SKM-1 (cell line): ENCODE results near the gene CYYR1.

ENCODE experiments used
- DNase-seq: peaks from one replicate; lab custom pipeline; 2025; ENCODE audit not compliant: unreplicated experiment; lab: John Stamatoyannopoulos, UW

The CYYR1 gene

DNA sequence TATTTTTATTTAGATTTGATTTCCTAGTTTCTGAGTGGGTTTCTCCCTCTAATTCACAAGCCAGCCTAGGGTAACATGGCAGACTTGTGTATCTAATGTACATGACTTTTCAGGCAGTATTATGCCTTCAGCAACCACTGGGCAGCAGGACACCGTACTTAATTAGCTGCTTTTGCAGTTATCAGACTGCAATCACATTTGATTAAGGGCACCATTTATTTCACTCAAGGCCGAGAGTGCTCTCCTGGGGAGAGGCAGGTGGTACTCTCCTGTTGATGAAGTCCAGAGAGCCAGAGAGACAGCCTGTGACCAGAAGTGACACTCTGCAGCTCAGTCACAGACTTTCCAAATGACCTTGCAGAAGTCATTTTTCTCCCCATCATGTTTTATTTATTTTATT lies 18.7 kb downstream of the CYYR1 start:
- DNase-seq, result no peak

DNA sequence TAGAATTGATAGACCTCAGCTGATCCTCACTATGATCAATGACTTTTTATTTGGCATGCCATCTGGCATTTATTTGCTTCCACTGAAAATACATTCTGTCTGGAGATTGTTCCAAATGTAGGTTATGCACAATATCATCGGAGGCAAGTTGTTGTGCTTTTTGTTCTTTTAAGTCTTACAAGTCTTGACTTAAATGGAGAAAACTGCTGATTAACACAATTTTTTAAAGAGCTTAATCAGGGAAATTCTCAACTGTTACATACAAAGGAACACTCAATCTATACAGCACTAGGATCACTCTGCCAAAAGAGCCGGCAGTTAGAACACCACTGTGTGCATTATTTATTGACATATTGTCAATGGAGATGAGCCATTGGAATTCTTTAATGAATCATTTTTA lies 19.2 kb downstream of the CYYR1 start:
- DNase-seq, result no peak

DNA sequence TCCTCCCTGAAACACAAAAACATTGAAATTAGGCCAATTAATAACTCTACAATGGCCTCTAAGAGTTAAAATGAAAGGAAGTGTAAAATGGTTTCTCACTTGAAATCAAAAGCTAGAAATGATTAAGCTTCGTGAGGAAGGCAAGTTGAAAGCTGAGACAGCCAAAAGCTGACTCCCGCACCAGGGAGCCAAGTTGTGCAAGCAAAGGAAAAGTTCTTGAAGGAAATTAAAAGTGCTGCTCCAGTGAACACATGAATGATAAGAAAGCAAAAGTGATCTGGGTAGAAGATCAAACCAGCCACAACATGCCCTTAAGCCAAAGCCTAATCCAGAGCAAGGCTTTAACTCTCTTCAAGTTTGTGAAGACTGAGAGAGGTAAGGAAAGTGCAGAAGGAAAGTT lies 22.8 kb downstream of the CYYR1 start:
- no peak for DNase-seq

DNA sequence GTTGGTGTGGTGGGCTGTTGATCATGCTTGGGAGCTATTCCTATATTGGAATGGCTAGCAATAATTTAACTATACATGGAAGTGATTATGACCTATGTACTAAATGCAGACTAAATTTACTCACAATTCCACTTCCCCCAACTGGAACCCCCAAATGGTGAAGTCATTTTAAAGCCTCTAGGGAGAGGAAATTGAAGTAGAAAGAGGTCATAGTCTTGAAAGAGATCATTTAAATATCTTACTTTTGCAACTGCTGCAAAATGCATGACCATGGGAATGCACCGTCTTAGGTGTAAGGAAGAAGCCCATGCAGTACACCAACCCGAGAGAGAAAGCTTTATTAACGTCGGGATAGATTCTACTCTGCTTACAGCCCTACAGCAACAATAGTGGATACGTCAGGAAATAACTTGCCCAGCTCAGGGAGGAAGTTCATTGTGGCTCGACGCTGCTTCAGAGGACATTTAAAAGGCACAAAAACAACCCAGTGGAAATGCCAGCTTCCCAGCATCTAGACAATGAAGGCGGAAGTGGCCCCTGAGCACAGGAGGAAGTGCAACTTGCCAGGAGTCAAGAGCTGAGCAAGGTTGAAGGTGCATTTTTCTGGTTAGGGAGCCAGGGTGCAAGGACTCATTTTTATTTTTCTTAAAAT lies 26.5 kb downstream of the CYYR1 start:
- no peak for DNase-seq

DNA sequence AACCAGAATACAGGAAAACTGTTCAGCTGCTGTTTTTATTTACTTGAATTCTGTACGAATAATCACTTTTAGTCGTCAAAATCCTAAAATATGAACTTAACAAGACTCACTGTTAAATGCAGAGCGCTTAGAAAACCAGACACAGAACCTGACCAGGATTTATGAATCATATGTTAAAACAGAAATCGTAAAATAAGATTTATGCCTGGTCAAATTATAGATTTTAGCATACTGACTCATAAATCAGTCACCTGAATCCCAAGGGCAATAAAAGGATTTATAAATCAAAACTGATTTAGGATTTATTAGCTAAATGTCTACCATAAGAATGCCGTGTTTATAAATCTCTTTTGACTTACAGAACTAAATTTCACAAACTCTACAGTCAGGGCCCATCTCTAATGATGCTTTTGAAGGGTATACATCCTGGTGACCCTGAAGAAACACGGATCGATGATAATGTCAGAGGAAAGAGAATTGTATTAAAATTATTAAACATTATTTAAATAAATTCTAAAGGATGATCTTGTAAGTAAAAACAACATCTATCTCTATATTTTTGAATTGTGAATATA lies 28.8 kb downstream of the CYYR1 start:
- DNase-seq, result no peak

DNA sequence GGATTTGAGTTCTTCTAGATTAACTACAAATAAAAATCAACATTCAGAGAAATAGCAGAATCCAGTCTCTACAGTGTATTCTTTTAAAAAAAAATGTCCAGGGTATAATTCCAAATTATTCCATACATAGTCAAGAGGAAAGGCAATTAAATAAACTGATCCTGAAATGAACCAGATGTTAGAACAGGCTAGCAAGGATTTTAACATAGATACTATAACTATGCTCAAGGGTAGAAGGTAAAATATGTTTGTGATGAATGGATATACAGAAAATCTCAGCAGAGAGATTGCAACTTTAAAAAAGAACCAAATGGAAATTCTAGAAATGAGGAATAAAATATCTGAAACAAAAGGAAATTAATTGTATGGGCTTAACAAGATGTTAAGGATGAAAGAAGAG lies 32.4 kb downstream of the CYYR1 start:
- DNase-seq, result no peak

DNA sequence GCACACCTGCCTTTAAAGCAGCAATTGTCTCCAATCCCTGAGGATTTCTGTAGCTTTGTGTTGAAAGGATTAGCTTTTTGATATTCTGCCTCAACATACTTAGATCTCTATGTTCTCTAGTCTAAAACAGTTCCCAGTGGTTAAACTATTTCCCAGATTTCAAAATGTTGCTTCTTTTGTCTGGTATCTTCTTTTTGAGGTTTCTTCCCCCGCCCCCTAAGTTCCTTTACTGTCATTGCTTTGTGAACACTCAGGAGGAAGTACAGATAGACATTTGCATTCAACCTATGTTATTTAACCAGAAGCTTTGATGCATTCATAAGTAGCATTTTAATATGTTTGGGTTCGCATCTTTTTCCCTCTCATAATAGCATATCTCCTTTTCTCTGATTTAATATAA lies 33.5 kb downstream of the CYYR1 start:
- no peak for DNase-seq

DNA sequence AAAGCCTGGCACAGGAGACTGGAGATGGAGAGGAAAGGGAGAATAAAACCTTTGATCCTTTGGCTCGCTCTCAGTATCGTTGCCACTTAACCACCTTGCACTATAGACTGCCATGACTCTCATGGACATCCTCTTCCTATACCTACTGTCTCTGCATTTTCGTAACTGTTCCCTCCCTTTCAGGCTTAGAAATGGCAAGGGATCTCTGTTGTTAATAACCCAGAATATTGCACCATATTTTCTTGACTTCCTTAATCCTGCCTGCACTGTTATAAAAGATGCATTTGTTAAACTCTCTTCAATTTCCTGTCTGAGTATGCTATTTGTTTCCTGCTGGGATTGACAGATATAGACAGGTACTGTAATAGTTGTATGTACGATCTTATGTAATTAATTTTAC lies 38.6 kb downstream of the CYYR1 start:
- no peak for DNase-seq

DNA sequence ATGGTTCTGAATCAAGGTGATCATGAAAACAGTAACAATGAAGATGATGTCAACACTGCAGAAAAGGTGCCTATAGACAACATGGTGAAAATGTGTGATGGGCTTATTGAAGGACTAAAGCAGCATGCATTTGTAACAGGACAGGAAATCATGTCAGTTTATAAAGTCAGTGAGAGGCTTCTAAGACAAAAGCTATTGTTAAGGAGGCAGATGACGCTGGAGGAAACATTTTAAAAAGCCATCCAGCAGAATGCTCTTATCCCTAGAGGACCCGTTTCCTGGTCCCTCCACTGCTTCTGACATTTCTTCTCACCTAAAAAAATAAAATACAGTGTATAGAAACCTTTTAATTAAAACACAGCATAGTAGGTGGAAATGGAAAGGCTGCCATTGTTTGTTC lies 40.9 kb downstream of the CYYR1 start:
- no peak for DNase-seq

DNA sequence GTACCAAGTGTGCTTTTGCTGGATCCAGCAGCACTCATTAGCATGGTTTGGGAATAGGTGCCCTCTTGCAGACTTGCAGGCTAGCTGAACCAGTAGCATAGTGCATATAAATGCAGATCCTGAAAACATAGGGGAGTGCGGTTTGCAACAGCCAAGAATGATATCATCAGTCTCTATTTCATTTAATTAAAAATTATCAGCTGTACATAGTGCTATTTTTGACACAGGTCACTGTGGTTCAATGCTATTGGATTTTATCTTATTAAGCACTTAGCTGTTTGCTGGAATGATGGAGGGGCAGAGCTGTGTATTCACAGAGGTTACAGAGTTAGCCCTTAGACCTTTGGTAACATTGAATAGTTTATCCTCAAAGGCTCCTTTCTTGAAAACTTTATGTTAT lies 43.6 kb downstream of the CYYR1 start:
- DNase-seq, result no peak

DNA sequence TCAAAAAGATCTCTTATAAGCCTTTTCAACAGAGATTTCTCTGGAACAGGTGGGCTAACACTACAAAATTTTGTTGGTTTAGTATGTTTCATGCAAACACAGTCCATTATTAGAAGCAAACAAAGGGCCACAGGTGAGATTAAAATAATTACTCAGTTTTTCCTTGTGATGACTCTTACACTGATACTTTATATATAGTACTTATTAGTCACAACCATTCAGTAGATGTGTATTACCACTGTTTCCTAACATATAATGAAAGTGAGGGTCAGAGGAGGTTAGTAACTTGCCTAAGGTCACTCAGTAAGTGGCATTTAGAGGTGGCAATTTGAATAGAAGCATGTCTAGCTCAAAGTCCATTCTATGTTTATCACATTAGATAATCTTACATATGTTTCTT lies 44.2 kb downstream of the CYYR1 start:
- no peak for DNase-seq

DNA sequence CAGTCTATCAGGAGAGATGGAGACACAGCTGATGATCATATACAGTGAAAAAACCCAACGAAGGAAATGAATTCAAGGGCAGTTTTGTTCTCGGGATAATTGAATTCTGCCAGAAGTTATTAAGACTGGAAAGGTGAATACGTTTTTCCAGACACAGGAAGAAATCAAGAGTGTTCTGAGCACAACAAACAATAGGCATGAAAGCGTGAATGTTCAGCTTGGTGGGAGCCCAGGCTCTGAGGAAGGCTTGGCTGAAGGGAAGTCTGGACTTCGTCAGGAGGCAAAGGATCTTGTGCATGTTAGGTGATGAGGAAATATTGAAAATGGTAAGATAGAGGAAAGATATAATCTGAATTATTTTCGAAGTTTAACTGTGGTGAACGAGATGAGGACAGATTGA lies 50.4 kb downstream of the CYYR1 start:
- no peak for DNase-seq

DNA sequence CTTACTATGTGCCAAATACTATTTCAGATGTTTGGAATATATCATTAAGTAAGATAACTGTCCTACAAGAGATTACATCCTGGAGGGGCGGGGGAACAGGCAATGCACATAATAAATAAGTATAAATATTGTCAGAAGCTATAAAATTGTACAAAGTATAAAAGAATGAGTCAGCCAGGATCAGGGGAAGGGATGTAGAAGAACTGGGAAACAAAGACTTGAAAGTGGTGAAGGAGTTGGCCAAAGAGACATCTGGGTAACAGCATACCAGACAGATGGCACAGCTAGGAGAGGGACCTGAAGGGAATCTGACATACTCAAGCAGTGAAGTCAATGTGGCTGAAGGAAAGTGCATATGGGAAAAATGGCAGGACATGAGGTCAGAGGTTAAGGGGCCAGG lies 53.9 kb downstream of the CYYR1 start:
- no peak for DNase-seq

DNA sequence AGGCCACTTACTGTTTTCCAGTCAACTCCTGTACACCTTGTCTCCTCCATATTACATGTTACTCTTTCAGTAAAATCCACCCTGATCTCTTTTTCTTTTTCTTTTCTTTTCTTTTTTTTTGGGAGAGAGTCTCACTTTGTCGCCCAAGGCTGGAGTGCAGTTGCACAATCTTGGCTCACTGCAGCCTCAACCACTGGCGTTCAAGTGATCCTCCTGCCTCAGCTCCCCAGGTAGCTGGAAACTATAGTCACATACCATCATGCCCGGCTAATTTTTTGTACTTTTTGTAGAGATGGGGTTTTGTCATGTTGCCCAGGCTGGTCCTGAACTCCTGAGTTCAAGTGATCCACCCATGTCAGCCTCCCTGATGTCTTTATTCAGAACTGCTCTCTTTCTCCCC lies 57.8 kb downstream of the CYYR1 start:
- DNase-seq, result no peak

DNA sequence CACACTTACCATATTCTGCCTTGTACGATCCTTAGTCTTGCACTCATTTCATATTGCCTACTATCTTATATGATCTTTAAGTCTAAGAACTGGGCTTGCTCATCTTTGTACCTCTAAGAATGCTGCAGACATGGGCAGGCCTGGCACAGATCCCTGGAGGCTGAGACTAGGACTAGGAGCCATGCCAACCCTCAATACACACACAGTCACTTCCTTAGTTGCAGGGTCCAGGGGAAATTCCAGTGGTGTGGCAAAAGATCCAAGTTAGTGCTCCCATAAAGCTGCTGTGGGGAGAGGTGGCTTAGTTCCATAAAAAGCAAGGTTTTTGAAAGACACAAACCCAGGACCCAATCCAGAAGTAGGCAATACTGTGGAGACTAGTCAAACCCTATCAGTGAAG lies 59.9 kb downstream of the CYYR1 start:
- no peak for DNase-seq

DNA sequence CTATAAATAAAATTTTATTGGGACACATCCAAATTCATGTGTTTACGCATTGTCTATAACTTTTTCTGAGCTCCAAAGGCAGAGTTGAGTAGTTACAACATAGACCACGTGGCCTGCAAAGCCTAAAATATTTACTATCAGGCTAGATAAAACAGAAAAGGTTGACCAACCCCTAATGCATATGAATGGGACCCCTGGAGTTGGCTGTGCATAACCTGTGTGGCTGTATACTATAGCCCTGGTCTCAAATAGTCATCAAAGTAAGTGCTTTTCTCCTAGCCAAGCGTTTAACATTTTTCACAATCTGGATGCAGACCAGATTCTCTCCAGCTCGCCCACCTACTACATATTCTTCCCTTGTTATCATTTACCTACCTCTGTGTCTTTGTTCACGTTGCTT lies 60.4 kb downstream of the CYYR1 start:
- DNase-seq, result no peak

DNA sequence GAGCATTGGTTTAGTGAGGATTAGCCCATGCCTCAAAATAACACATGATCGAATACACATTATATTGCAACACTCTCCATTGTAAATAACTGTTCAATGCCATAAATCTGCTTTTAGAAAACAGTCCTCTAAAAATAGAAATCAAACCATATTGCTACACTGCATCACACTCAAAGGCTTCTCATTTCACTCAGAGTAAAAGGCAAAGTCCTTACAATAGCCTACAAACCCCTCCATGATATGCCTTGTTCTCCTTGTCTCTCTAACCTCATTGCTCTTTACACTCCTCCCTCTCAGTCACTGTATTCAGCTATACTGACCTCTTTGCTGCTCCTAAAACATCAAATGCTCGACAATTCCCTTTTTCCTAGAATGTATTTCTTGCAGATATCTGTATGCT lies 64.2 kb downstream of the CYYR1 start:
- DNase-seq, result no peak

DNA sequence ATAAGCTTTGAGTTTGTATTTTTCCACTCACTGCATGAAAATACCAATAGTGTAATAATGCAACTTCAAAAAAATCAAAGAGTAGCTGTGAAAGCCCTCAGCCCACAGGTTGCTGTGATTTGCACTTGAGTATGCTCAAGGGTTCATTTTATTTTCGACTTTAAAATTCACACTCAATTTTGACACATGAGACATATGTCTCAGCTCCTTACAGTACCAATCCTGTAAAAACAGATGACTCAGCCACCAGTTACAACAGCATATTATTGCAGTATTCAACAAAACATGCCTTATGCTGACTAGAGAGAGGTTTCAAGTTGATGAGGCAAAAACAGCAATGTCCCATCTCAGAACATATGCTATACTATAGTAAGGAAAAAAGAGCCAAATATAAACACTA lies 66.1 kb downstream of the CYYR1 start:
- DNase-seq, result no peak

DNA sequence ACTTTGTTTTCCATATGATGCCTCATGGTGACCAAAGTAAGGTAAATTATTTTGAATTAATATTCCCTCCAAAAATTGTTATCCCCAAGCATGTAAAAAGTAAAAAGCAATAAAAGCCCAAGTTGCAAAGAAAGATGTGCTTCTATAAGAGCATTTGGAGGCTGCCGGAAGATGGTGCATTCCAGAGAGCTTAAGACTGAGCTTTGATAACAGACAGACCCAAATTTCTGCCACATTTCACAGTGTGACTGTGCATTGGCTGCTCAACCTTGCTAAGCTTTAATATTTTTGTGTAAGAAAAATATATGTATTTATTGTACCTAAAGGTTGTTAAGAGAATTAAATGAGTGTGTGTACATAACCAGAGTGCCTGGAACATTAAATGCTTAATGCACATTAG lies 67.9 kb downstream of the CYYR1 start:
- no peak for DNase-seq

DNA sequence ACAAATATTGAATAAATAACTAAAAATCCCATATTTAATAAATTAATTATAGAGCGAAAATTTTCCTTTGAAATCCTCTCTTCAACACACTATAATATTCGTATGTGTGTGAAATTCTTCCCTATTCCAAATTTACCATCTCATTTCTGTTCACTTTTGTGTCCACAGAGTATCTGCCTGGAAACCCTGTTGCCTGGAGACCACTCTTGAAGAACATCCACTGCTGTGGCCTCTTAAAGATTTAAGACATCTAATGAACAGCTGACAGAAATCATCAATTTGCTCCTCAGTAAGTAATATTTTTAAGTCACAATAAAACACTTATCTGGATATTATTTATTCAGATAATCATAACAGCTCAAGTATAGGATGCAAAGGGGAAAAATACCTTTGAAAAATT lies 69.7 kb downstream of the CYYR1 start:
- no peak for DNase-seq

DNA sequence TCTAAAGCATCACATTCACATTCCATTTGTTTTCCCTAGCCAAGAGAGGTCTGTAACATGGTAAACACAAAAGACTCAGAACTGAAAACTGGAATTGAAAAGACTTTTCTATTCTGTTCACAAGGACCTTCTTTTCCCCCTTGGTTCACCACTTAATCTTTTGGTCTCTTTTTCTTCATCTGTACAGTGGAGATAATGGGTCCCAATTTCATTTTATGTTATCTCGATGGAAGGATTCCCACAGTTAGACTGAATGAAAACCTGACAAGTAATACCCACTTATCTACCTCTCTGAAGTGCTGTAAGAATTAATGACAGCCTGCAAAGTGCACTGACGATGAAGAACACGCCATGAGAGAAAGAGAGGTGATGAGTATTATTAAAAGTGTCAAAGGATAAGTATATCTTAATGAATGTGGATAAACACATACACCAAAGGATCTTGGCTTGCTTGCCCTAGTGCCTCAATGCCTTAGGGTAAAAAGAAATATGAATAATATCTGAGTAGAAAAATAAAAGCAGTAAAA lies 71.5 kb downstream of the CYYR1 start:
- DNase-seq, result no peak

DNA sequence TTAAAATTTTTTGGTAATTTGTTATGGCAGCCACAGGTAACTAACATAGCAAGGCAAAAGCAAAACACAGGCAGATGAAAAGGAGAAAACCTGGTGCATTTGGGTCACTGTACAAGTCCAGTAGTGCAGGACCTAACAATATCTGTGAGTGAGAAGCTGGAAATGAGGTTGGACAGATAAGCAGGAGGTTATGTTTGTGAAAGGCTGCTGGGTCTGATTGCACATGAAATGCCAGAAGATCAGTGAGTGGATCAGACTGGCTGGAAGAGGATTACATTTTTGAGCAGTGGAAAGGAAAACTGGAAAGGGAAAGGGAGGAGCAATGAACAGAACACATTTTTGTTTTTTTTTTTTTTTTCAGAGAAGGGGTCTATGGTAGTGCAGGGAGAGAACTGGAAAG lies 73.6 kb downstream of the CYYR1 start:
- no peak for DNase-seq

DNA sequence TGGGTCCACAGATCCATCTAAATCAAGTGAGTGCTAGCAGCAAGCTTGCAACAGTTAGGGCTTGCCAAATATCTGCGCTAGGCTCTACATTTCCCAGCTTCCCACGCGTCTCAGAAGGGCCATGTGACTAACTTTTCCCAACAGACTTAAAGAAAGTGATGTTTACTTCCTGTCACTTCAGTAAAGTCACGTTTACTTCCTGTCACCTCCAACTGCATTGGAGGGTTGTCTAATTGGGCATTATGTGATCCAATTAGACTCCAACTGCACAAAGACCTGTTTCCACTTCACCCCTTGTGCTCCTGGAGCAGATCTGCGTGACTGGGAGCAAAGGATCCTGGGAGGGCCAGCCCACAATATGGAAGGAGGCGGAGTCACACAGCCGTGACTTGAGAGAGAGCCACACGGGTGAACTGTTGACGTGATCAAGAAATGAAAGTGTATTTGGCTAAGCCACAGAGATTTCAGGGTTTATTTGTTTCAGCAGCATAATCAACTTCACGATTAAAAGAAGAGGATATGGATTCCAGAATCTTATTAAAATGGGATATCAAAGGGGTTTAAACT lies 77.7 kb downstream of the CYYR1 start:
- DNase-seq, result no peak
